Measurements from ENCODE around the gene SIMC1. TPM values are rescaled to one million over a fixed set of nuclear protein-coding genes. Genes with fewer than 3 reads are reported as not detected.

Gene SIMC1
- total RNA-seq, 3 donors from 2014 or later (not counting 1 experiment from before 2014, with no cell fraction given) = 19.6 to 30.2 (median 27.8) TPM

DNA sequence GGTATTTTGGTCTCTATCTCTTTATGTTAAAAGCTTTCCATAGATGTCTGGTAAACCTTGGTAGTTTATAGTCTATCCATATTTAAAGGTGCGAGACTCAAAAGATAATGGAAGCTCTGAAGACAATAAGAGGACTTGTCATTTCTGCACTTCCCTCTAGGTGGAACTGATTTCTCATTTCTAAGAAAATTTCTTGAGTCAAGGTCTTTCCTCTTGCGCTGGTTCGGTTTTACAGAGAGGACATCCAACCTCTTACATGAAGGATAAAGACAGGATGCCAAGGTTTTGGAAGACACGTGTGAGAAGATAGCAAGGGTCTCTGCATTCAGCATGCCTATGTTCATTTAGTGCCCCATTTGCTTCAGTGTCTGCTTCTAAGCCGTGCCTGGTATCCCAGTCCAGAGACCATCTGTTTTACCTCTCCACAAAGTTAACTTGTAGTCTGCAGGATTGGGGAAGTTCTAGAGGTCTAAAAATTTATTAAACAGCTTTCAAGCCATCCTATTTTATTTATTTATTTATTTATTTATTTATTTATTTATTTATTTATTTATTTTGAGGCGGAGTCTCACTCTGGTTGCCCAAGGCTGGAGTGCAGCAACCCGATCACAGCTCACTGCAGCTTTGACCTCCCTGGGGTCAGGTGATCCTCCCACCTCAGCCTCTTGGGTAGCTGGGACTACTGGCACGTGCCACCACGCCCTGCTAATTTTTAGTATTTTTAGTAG, 81.8 kb downstream of the SIMC1 start:
- H3K4me1 Mint-ChIP-seq = no peaks in the 10 kb centered on the region
- no peak for TF ChIP-seq CTCF (IDR thresholded peaks at IDR 0.05)
- Histone ChIP-seq H3K4me1 (ENCODE audit: control insufficient read depth, insufficient read depth, low read length) (no peaks in the 10 kb centered on the region), H3K9me3 (ENCODE audit: control insufficient read depth, insufficient read depth, low read length) (no peaks in the 10 kb centered on the region), H3K4me3 (ENCODE audit: low read length) (no peak overlapping the region), H3K27ac (ENCODE audit: low read length) (no peak overlapping the region), H3K27me3 (ENCODE audit: control insufficient read depth, insufficient read depth, low read length) (no peaks in the 10 kb centered on the region), H3K36me3 (ENCODE audit: control insufficient read depth, insufficient read depth, low read length) (peaks cover 23% of the 10 kb centered on the region)
- DNase-seq (no peak), ATAC-seq (no peak)
- no peaks in the 10 kb centered on the region for H3K27me3 Mint-ChIP-seq (ENCODE audit: low read depth in 2 of 2)
- WGBS (ENCODE audit: insufficient coverage) = 95% methylated on average over 8 of the region's 9 CpGs
- H3K9me3 Mint-ChIP-seq = no peaks in the 10 kb centered on the region
- intact Hi-C loops (cut with micrococcal nuclease) = no loop called here
- H3K27ac Mint-ChIP-seq = no peak overlapping the region
- H3K4me3 Mint-ChIP-seq = no peak overlapping the region
- no peaks in the 10 kb centered on the region for H3K36me3 Mint-ChIP-seq

DNA sequence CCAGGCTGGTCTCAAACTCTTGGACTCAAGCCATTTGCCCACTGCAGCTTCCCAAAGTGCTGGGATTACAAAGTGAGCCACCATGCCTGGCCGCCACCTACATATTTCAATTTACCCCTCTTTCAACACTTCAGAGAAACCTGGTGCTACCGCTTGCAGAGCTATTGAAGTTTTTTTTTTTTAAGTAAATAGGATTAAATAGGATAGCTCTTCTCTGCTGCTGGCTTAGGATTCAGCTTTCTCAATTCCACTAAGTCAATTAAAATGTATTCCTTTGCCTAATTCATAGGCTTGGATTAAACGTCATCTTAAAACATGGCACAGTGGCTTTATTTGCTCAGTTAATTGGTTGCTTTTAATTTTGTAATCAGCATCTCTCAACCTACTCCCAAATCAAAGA, 82.4 kb downstream of the SIMC1 start:
- Mint-ChIP-seq H3K27me3 (ENCODE audit: low read depth in 2 of 2) (no peaks in the 10 kb centered on the region), H3K4me3 (no peak overlapping the region), H3K4me1 (no peaks in the 10 kb centered on the region), H3K27ac (no peak overlapping the region), H3K9me3 (no peaks in the 10 kb centered on the region), H3K36me3 (no peaks in the 10 kb centered on the region)
- intact Hi-C loops (cut with micrococcal nuclease) = no loop called here
- Histone ChIP-seq H3K4me3 (ENCODE audit: low read length) (no peak overlapping the region), H3K36me3 (ENCODE audit: control insufficient read depth, insufficient read depth, low read length) (peaks cover 20% of the 10 kb centered on the region), H3K4me1 (ENCODE audit: control insufficient read depth, insufficient read depth, low read length) (no peaks in the 10 kb centered on the region), H3K27me3 (ENCODE audit: control insufficient read depth, insufficient read depth, low read length) (no peaks in the 10 kb centered on the region), H3K9me3 (ENCODE audit: control insufficient read depth, insufficient read depth, low read length) (no peaks in the 10 kb centered on the region), H3K27ac (ENCODE audit: low read length) (no peak overlapping the region)
- ATAC-seq (no peak), DNase-seq (no peak)
- WGBS (ENCODE audit: insufficient coverage) = 100% methylated on average over 2 of the region's 3 CpGs
- no peak for TF ChIP-seq CTCF (IDR thresholded peaks at IDR 0.05)

GRCh38 chr5:176334031-176334770, 96.0 kb downstream of the SIMC1 start:
- no peaks in the 10 kb centered on the region for H3K4me1 ChIP-seq (ENCODE audit: control insufficient read depth, insufficient read depth, low read length)
- H3K27ac ChIP-seq (ENCODE audit: low read length) = no peak overlapping the region
- intact Hi-C loops (cut with micrococcal nuclease) = no loop called here
- Mint-ChIP-seq H3K4me3 (no peak overlapping the region), H3K9me3 (peaks cover 2 to 5% of the 10 kb centered on the region in 2 donors), H3K27me3 (ENCODE audit: low read depth in 2 of 2) (no peaks in the 10 kb centered on the region), H3K36me3 (peaks cover 30% of the 10 kb centered on the region), H3K4me1 (no peaks in the 10 kb centered on the region), H3K27ac (no peak overlapping the region)
- DNase-seq (no peak), ATAC-seq (no peak)
- H3K36me3 ChIP-seq (ENCODE audit: control insufficient read depth, insufficient read depth, low read length) = peaks cover 18% of the 10 kb centered on the region
- no peaks in the 10 kb centered on the region for H3K27me3 ChIP-seq (ENCODE audit: control insufficient read depth, insufficient read depth, low read length)
- no peaks in the 10 kb centered on the region for H3K9me3 ChIP-seq (ENCODE audit: control insufficient read depth, insufficient read depth, low read length)
- TF ChIP-seq CTCF (IDR thresholded peaks at IDR 0.05) = no peak
- H3K4me3 ChIP-seq (ENCODE audit: low read length) = no peak overlapping the region

Data from natural killer cell (primary cell).